Left renal pelvis (tissue), 4 donors: ENCODE measurements around the gene RBBP5. TPM values are rescaled to one million over a fixed set of nuclear protein-coding genes. Genes with fewer than 3 reads are reported as not detected.

Experiments
- DNase-seq, 4 donors: peaks; one replicate each; pipeline ENCODE4 v3.0.0-alpha.2; 2013; ENCODE audit warnings: low read depth in 4 of 4, low spot score in 3 of 4
- polyA plus RNA-seq, 4 donors: library from polyadenylated mRNA; unstranded; fragments of 120-200 nt; gene quantifications; one replicate each; pipeline ENCODE4 v1.2.1, GENCODE V29; 2013; ENCODE audit not compliant: insufficient read length in 4 of 4

Gene RBBP5
- polyA plus RNA-seq, 4 donors = 17.1 to 24.2 (median 19.2) TPM

GRCh38 chr1:205058853-205059252, 62.9 kb downstream of the RBBP5 start:
- DNase-seq = no peak

GRCh38 chr1:205057808-205058575, 63.8 kb downstream of the RBBP5 start:
- DNase-seq = no peak

DNA sequence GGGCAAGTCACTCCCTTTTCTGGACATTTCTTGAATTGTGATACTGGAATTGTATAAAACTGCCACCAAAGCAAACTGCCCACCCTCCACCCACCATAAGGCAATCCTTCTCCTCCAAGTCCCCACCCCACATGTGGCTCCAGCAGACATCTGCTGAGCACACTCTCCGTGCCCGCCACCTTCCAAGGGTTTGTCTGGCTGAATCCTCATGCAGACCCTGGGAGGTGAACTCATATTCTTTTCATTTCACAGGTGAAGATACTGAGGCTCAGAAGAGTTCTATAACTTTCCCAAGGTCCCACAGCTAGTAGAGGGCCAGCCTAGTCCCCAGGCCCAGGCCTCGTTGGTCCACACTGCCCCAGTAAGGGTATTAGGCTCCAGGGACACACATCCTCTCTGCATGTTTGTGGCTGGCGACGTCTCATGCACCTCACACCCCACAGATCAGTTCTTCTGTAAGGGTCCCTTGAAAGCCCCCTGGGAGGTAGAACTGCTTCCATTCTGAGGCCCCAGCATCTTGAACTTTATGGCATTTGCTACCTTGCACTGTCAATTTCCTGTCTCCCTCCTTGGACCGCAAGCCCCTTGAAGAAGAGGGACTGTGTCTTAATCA, 64.7 kb downstream of the RBBP5 start:
- DNase-seq = no peak

GRCh38 chr1:205056188-205056611, 65.6 kb downstream of the RBBP5 start:
- no peak for DNase-seq

DNA sequence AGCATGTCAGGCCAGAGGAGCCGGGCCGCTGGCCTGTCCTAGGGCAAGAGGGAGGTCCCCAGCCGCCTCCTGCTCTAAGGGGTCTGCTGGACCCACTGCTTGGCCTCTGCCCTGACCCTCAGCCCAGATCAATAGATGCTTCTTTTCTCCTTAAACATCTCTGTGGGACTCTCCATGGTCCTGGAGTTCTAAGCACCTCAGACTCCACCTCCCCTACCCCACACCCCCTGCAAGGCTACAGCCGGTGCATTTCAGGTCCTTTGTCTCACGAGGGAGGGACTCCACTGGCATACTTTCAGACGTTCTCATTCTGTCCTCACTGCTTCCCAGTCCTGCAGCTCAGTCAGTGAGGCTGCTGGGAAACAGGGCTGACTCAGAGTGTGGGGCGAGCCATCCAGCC, 67.8 kb downstream of the RBBP5 start:
- no peak for DNase-seq

- no peak for DNase-seq
Observed at GRCh38 chr1:205053296-205053695, 68.5 kb downstream of the RBBP5 start.

- no peak for DNase-seq
Observed at GRCh38 chr1:205052690-205053089, 69.1 kb downstream of the RBBP5 start.

- DNase-seq = no peak
Observed at GRCh38 chr1:205049479-205049878, 72.3 kb downstream of the RBBP5 start.

DNA sequence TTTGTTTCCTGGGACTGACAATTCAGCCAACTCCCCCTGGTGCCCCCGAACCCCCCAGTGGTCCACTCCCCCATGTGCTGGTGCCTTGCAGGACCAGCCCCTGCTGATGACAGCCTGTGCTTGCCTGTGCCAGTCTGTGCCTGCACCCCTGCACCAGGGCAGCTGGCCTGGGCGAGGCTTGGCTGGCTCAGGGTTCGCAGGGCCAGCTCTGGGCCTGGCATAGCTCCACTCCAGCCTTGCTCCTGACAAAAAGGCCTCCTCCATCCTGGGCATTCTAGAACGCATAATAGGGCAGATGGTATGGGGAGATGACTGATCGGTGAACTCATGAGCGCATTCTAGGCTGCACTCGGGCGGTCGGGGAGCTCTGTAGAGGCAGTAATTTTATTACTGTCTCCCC, 73.4 kb downstream of the RBBP5 start:
- no peak for DNase-seq

DNA sequence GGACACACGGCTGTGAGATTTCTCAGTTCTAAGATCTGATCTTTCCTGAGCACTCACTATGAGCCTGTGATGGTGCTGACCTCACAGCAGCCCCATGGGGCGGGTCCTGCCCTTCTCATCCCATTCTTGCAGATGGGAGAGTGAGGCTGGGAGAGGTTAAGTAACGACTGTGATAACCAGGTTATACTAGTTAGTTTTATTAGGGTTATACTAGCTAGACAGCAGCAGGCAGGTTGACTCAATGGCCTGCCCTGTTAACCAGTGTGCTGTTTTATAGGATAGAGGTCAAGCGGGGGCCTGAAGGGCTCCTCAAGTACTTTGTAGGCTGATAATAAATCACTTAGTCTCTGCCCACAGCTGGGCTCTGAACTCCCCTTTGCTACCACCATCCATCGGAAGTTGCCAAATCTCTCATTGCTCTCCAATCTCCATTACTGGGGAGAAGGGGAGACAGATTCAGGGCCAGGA, 74.0 kb downstream of the RBBP5 start:
- DNase-seq = no peak

DNA sequence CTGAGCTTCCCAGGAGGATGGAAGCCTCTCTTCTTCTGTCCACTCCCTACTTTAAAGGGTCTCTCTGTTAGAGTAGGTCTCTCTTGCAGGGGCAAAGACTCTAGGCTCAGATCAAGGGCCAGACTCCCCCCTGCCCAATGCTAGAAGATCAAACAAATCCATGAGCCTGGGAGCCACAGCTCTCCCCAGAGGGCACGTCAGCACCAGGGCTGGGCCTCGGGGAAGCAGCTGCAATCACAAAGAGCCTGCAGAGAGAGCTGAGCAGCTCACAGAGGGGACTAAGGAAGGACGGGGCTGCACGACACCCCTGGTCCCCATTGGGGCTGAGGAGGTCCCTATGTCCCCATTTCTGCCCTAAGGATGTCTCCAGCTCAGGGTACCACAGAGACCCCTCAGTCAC, 74.9 kb downstream of the RBBP5 start:
- DNase-seq = no peak

GRCh38 chr1:205045146-205045545, 76.6 kb downstream of the RBBP5 start:
- no peak for DNase-seq

GRCh38 chr1:205044741-205045140, 77.0 kb downstream of the RBBP5 start:
- no peak for DNase-seq

- no peak for DNase-seq
Observed at GRCh38 chr1:205043866-205044265, 77.9 kb downstream of the RBBP5 start.

DNA sequence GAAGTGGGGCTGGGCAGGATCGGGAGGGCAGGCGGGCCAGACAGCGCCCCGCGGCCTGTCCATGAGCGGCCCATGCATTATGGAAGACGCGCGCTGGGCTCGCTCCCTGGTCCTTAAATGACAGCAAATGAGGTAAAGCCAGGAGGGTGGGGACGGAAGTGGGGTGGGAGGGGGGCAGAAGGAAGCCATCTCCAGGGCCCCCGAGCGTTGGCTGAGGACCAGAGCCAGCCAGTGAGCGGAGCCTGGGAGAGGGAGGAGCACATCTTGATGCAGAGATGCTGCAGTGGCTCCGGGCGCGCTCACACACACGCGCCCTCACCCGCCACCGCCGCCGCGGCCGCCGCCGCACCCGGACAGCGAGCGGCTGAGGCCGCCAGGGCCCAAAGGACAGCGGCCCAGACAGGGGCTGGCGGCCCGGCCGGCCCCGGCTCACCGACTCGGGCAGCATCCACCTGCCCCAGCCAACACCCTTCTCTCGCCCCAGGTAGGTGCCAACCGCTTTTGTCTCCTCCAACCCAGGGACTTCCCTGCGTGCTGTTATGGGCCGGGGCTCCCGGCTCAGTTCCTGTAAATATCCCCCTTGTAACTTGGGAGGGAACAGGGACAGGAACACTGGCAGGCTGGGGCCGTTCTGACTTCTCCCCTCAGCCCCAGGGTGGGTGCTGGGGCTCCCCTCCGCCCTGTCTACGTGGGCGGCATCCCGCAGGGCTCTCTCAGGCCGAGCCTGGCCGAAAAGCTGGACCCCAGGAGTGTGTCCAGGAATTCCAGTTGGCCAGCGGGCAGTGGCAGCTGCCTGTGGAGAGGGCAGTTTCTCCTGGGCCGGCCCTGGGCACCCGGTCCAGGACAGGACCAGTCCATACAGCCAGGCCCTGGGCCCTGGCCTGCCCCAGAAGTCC, 78.6 kb downstream of the RBBP5 start, which contains the start of gene CNTN2:
Gene CNTN2 (plus strand): TSS at position 302 of the 896 bp plus-strand sequence. CDS start 9,974 bp downstream, outside the sequence.
- DNase-seq = no peak

DNA sequence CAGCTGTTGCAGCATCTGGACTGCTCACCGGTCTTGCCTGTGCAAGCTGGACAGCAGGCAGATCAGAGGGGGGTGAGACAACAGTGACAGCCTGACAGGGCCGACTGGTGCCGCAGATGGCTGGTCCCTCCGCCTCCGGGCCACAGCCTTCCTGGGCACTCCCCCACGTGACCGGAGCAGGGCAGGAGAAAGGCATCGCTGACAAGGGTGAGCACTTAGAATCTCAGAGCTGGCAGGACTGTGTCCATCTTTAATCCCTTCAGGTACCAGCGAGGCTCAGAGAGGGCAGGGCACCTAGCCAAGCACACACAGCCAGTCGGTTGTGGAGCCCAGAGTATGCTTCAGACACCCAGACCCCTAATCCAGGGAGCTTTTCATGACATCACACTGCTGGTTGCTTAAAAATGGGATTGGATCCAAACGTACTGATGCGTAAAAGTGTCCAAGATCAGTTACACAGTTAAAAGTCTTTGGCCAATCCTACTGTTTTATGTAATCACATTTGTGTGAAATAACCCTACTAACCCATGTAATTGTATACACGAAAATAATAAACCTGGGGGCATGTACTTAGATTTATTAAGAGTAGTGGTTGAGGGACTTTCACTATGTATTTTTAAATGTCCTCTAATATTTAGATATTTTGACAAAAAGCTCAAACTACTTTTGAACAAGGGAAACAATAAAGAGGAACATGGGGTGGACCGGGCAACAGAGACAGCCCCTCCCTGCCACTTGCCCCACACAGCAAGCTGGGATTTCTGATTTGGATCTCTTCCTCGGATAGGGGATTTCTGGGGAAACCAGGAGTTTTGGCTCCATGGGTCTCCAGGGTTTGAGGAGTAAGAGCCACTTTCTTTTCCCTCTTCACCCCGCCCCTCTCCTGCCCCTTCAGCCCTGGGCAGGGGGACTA, 79.5 kb downstream of the RBBP5 start:
- no peak for DNase-seq

- DNase-seq = no peak
Observed at GRCh38 chr1:205041001-205041715, 80.6 kb downstream of the RBBP5 start.

GRCh38 chr1:205038132-205038786, 83.5 kb downstream of the RBBP5 start:
- DNase-seq = no peak

GRCh38 chr1:205037539-205037938, 84.2 kb downstream of the RBBP5 start:
- no peak for DNase-seq
